ENCODE data around the gene CAT. TPM values are rescaled to one million over a fixed set of nuclear protein-coding genes. Genes with fewer than 3 reads are reported as not detected.

Gene CAT
- total RNA-seq, 1 experiment from 2014 or later: 71.1 TPM

- no peak for DNase-seq (ENCODE audit: low spot score)
Measured at GRCh38 chr11:34425360-34425759, 13.4 kb upstream of the CAT start.

DNA sequence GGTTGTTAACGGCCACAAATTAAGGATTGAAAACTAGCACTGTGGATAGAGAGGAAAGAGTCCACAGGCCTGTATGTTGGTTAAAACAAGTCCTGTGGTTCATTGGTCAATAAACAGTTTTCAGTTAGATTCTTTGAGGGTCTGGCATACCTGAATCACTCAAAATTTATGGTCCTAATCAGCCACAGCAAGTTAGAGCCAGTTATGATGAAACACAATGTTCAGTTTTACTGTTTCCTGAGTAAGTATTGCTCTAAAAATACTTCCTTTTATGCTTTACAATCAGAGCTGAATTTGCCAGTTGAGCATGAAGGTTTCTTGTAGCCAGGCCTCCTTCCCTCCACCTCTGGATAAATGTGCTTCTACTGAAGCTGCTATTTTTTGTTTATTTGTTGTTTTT, 12.9 kb upstream of the CAT start:
- peak; percentile 40 for DNase-seq (ENCODE audit: low spot score)

DNA sequence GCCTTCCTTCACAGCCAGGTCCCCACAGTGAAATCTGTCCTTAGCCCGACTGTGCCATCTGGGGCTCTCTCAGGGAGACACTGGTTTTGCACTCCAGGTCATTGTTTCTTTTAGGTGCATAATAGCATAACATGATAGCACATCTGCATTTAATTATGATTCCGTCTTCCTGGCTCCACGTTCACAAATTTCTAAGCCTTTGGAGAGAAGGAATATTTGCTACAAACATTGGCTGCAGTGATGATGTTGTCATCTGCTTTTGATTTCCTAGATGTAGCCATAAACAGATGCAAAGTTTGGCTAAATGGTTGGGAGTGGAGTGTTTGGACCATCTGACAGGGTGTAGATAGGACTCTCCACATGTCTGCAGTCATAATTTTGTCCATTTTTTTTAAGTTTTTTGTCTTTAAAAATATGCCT, 12.0 kb upstream of the CAT start:
- DNase-seq (ENCODE audit: low spot score): no peak

- peak; percentile 80 for DNase-seq (ENCODE audit: low spot score)
Measured at GRCh38 chr11:34427186-34427805, 11.4 kb upstream of the CAT start.

GRCh38 chr11:34431979-34432378, 6.8 kb upstream of the CAT start:
- no peak for DNase-seq (ENCODE audit: low spot score)

- DNase-seq (ENCODE audit: low spot score): no peak
Measured at GRCh38 chr11:34432822-34433221, 5.9 kb upstream of the CAT start.

- DNase-seq (ENCODE audit: low spot score): no peak
Measured at GRCh38 chr11:34433899-34434298, 4.8 kb upstream of the CAT start.

- DNase-seq (ENCODE audit: low spot score): no peak
Measured at GRCh38 chr11:34437224-34438125, 1.3 kb upstream of the CAT start.

GRCh38 chr11:34439610-34440198, 970 bp downstream of the CAT start:
- DNase-seq (ENCODE audit: low spot score): no peak

- no peak for DNase-seq (ENCODE audit: low spot score)
Measured at GRCh38 chr11:34441814-34442213, 3.1 kb downstream of the CAT start.

DNA sequence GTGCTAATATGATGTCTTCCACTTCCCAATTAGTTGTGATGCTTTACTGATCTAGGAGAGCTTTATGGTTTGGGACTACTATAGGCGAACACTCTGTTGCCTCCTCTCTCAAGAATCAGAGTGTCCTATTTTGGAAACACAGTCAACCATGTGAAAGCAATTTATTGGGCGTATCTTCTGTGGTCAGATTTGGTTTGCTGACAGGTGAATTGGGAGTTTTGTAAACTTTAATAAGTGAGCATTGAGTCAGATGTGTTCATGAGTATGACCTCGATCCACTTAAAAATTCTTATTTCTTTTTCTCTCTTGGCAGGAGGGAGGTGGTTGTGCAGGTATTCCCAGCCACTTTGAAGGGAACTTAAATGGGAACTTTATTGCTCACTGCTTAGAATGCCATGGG, 4.4 kb downstream of the CAT start:
- DNase-seq (ENCODE audit: low spot score): no peak

- DNase-seq (ENCODE audit: low spot score): no peak
Measured at GRCh38 chr11:34444428-34444827, 5.7 kb downstream of the CAT start.

GRCh38 chr11:34445956-34446355, 7.2 kb downstream of the CAT start:
- no peak for DNase-seq (ENCODE audit: low spot score)

- no peak for DNase-seq (ENCODE audit: low spot score)
Measured at GRCh38 chr11:34446386-34446785, 7.7 kb downstream of the CAT start.

GRCh38 chr11:34447044-34447443, 8.3 kb downstream of the CAT start:
- DNase-seq (ENCODE audit: low spot score): no peak

DNA sequence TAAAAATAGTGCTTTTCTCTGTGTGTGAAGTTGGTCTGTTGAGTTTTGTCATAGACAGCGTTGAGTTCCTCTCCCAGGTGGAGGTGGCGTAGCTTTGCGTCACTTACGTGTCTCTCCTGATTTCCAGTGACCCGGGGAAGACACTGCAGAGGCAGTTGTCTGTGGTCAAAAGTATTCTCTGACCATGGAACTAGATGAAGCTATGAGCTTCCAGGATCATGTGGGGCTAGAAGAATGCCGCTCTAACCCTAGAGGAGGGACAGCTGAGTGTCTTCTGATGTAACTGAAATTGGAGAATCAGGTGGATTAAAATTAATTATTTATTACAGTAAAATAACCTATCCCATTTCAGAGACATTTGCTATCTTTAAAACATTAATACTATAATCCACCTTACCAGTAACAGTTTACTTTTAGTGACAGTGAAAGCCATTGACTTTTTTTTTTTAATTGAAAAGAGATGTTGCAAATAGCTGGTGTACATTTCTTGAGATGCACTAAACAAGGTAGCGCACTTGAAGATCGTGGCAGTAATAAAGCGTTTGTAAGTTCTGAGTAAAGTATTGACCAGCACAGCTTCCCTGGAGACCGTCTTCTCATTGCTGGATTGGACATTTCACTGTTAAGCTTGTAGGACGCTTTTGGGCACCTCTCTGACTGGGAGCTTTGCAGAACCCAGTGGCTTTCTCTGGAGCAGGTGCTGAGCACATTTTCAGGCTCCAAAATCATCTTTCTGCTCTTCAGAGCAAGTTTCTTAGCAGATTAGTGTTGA, 9.7 kb downstream of the CAT start:
- no peak for DNase-seq (ENCODE audit: low spot score)

- no peak for DNase-seq (ENCODE audit: low spot score)
Measured at GRCh38 chr11:34449013-34449412, 10.3 kb downstream of the CAT start.

GRCh38 chr11:34451053-34451452, 12.3 kb downstream of the CAT start:
- no peak for DNase-seq (ENCODE audit: low spot score)

- no peak for DNase-seq (ENCODE audit: low spot score)
Measured at GRCh38 chr11:34454308-34455032, 15.7 kb downstream of the CAT start.

DNA sequence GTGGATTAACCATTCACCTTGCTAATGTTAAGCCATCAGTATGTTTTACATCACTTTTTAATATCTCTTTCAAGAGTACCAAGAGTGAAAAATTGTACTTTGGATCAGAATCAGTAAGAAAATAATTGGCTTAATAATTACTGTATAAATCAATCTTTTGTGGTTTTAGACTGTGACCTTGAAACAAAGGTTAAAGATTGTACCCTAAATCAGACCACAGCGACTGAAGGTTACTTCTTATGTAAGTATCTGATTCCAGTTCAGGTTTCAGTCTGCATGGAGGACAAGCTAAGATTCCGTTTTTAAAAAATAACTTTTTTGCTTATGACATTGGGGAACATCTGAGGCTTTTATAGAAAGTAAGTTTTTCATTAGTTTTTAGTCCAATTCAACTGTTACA, 18.9 kb downstream of the CAT start:
- DNase-seq (ENCODE audit: low spot score): no peak

DNA sequence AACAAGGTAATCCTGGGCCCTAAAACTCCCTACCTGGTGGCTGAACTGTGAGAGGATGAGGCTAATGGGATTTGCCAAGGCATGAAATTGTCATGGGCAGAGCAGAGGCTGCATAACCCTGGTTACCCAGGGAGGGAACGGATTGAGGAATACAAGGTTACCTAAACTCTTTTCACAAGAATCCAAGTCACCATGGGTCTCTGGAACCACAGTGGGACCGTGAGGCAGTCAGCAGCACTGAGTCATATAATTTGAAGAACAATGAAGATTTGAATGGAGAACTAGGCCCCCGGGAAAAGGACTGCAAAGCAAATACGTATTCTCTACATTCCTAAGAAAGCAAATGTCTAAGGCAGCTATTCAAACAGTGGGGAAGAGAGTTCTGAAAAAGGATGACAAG, 19.8 kb downstream of the CAT start:
- DNase-seq (ENCODE audit: low spot score): no peak

Data from A172 (cell line).